ENCODE data around the gene MARVELD2. TPM values are rescaled to one million over a fixed set of nuclear protein-coding genes. Genes with fewer than 3 reads are reported as not detected.

MARVELD2 gene
- total and polyA plus RNA-seq, 9 of the 15 experiments (the other 6 are each of a cell fraction or from before 2014, with no cell fraction given) = 0.03 to 0.29 (median 0.06) TPM; not detected in 3

GRCh38 chr5:69369340-69370121 is 45.4 kb upstream of the MARVELD2 start, which contains the start of the genes AK6, RAD17 and TAF9 (continued):
- peak; percentile 86 for TF ChIP-seq AFF4 (CRISPR knock-in tag; IDR thresholded peaks at IDR 0.05)
- peak in 1 of 2 experiments; percentile 98 for TF ChIP-seq NCOA2 (IDR thresholded peaks at IDR 0.05; ENCODE audit: partially characterized antibody in 2 of 2)
- peak; percentile 68 for TF ChIP-seq NCOR1 (IDR thresholded peaks at IDR 0.05)
- TF ChIP-seq RBM25 (IDR thresholded peaks at IDR 0.05; ENCODE audit: low read depth, low read length, severe bottlenecking) = no peak
- no peak for TF ChIP-seq ZNF124 (CRISPR knock-in tag; IDR thresholded peaks at IDR 0.05)
- TF ChIP-seq, protein P1, sequence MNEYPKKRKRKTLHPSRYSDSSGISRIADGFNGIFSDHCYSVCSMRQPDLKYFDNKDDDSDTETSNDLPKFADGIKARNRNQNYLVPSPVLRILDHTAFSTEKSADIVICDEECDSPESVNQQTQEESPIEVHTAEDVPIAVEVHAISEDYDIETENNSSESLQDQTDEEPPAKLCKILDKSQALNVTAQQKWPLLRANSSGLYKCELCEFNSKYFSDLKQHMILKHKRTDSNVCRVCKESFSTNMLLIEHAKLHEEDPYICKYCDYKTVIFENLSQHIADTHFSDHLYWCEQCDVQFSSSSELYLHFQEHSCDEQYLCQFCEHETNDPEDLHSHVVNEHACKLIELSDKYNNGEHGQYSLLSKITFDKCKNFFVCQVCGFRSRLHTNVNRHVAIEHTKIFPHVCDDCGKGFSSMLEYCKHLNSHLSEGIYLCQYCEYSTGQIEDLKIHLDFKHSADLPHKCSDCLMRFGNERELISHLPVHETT (CRISPR knock-in tag; conservative IDR thresholded peaks at IDR 0.05 in 1 of 2, IDR thresholded peaks at IDR 0.05 in 1 of 2) = peak in 1 of 2 experiments; percentile 88; a peak in 2 of 4 replicates
- peak; percentile 88 for TF ChIP-seq NR2C1 (IDR thresholded peaks at IDR 0.05)
- peak; percentile 89 for TF ChIP-seq NR2C1 (tag; IDR thresholded peaks at IDR 0.05)
- TF ChIP-seq RHOXF2B (CRISPR knock-in tag; conservative IDR thresholded peaks at IDR 0.05) = 0 out of 2 replicates have a peak, but pooled peaks have one; percentile 52
- no peak for TF ChIP-seq ZNF583 (CRISPR knock-in tag; IDR thresholded peaks at IDR 0.05)
- TF ChIP-seq CSDE1 (IDR thresholded peaks at IDR 0.05) = peak in 1 of 2 experiments; percentile 24; a peak in 1 of 4 replicates
- no peak for TF ChIP-seq ZNF780A (CRISPR knock-in tag; IDR thresholded peaks at IDR 0.05)
- peak; percentile 17; the same call in 1 of the 2 replicates for TF ChIP-seq CHAMP1 (IDR thresholded peaks at IDR 0.05)

Data from K562 (cell line).